Measurements from ENCODE around the gene CYB561A3.

CYB561A3 gene

GRCh38 chr11:61315260-61315659 lies 46.4 kb downstream of the CYB561A3 start:
- no peak for DNase-seq

GRCh38 chr11:61310749-61311148 lies 50.9 kb downstream of the CYB561A3 start:
- no peak for DNase-seq

- DNase-seq: no peak
Observed at GRCh38 chr11:61309739-61310138, 51.9 kb downstream of the CYB561A3 start.

- no peak for DNase-seq
Observed at GRCh38 chr11:61309141-61309540, 52.5 kb downstream of the CYB561A3 start.

- DNase-seq: no peak
Observed at GRCh38 chr11:61307354-61307753, 54.3 kb downstream of the CYB561A3 start.

- no peak for DNase-seq
Observed at GRCh38 chr11:61306221-61306620, 55.5 kb downstream of the CYB561A3 start.

- DNase-seq: no peak
Observed at GRCh38 chr11:61305417-61305816, 56.3 kb downstream of the CYB561A3 start.

- DNase-seq: no peak
Observed at GRCh38 chr11:61303725-61304124, 58.0 kb downstream of the CYB561A3 start.

- DNase-seq: no peak
Observed at GRCh38 chr11:61302550-61302949, 59.1 kb downstream of the CYB561A3 start.
